Mucosa of descending colon (tissue), 3 donors: ENCODE measurements around the gene ZNF490. TPM values are rescaled to one million over a fixed set of nuclear protein-coding genes. Genes with fewer than 3 reads are reported as not detected.
A peak's percentile ranks its signal among the peaks of the same experiment; 100 is the strongest.

Experiments used
- ATAC-seq: fragments of 200-7000 bp; cut with Tn5 transposase; one replicate; pipeline ENCODE4 v1.9.1; 2020; ENCODE audit warnings: mild to moderate bottlenecking, moderate library complexity
- DNase-seq, 3 donors: peaks; one replicate each; pipeline ENCODE4 v3.0.0-alpha.2; 2020
- H3K36me3 ChIP-seq: fragments of 200-600 bp; one replicate; pipeline ENCODE4 v1.8.0; 2021; ENCODE audit warnings: low read depth, mild to moderate bottlenecking
- H3K4me1 ChIP-seq: fragments of 200-600 bp; one replicate; pipeline ENCODE4 v1.8.0; 2021; ENCODE audit warnings: low read depth, mild to moderate bottlenecking
- H3K4me3 ChIP-seq: fragments of 200-600 bp; one replicate; pipeline ENCODE4 v1.8.0; 2021; ENCODE audit warnings: mild to moderate bottlenecking
- H3K9me3 ChIP-seq: fragments of 200-600 bp; one replicate; pipeline ENCODE4 v1.8.0; 2021; ENCODE audit warnings: mild to moderate bottlenecking
- CTCF ChIP-seq: fragments of 200-600 bp; IDR thresholded peaks from one replicate; pipeline ENCODE4 v1.8.0; 2022; ENCODE audit warnings: antibody characterized with exemption, mild to moderate bottlenecking
- intact Hi-C, 2 donors: fragments of 100-400 bp; cut with DNase I in 1 of 2; cut with micrococcal nuclease in 1 of 2; formaldehyde crosslinking; loops; one replicate each; pipeline versions ENCODE4 v1.11.0 to v1.11.1; 2022; cut with DNase I, micrococcal nuclease
- long read RNA-seq, 2 donors: library from polyadenylated mRNA; unstranded; transcript quantifications; one replicate each; pipeline ENCODE4 v2.0.0, GENCODE V29; 2019 to 2021
- total RNA-seq, 3 donors: library from RNA; stranded (reverse); fragmentation: NEBNext Ultra II Directional in 2 of 3; extraction: Animal tissue kit (Norgen Biotek cat#: 25700) in 2 of 3; gene quantifications; one replicate each; pipeline versions ENCODE4 v1.2.1 to v1.2.4, GENCODE V29; 2021 to 2023
- donor health status: DM: no; HTN: no; CAD: no; lungs with moderate emphysema.
- donor health status: DM: no; HTN: no; CAD: no.
- donor health status: DM: no; HTN: yes; CAD: no.

The ZNF490 gene
- total RNA-seq = 10 to 100 TPM in 1 of 3 donors, 1 to 10 TPM in 2; 8.6 to 11.3 (median 8.8) TPM
- long read RNA-seq, donor 1, partial matches to known transcripts = 0 of 2 reads
- long read RNA-seq, donor 1, other reads (novel, unspliced or antisense) = 1 of 2 reads
- long read RNA-seq, donor 2, partial matches to known transcripts = 0 of 1 reads
- long read RNA-seq, donor 2, other reads (novel, unspliced or antisense) = 0 of 1 reads

DNA sequence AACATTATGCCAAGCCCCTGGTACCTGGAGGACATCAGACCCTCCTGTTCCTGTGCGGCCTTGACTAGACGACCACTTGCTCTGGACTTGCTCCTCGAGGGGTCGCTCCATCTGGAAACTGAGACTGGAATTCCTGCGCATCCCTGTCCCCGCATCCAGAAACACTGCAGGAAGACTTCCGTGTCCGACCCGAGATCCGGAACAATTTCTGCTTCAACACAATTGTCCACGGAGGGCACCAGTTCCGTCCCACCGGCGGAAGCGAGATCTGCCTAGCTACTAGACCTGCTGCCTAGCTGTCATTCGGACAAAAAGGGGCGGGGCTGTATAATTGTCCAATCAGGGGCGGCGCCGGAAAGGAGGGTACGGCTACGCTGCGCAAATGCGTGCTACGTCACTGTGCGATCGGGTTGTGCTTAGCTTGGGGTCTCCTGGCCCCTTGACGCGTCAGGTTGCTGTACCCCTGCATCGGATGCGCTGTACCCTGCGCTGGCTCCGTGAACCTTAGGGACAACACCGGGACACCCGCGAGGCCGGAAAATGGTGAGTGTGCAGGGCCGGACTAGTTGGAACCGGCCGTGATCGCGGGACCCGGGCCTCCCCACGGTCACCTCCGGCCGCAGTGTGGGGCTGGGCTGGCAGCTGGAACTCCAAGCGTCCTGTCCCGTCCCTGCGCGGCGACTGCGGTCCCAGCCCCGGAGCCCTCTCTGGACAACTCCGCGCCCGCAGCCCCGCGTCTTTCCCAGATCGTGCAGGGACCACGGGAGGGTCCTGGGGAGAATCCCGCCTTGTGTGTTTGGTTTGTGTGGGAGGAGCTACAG lies at the start of gene ZNF490, which contains the start of gene ZNF791:
ZNF490 (minus strand) TSS at position 274 of the 821 bp plus-strand sequence; CDS start at position 141, 133 bp downstream.
ZNF791 (plus strand) TSS at position 381 of the 821 bp plus-strand sequence; CDS start at position 541, 160 bp downstream.
- intact Hi-C loops = no loop called here
- Histone ChIP-seq H3K4me3 (peak within 1 kb of the TSS; percentile 100), H3K9me3 (no peaks in the 10 kb centered on the region), H3K36me3 (no peaks in the 10 kb centered on the region), H3K4me1 (peaks cover 21% of the 10 kb centered on the region)
- peak; percentile 19 for TF ChIP-seq CTCF
- DNase-seq (peak; percentile 96 to 99 (median 99)), ATAC-seq (peak; percentile 98)

GRCh38 chr19:12657966-12658365 lies 47.4 kb upstream of the ZNF490 start:
- H3K4me1 ChIP-seq = no peaks in the 10 kb centered on the region
- no peaks in the 10 kb centered on the region for H3K36me3 ChIP-seq
- H3K4me3 ChIP-seq = no peak overlapping the region
- intact Hi-C loops = no loop called here
- DNase-seq (no peak), ATAC-seq (no peak)
- no peaks in the 10 kb centered on the region for H3K9me3 ChIP-seq
- no peak for TF ChIP-seq CTCF

- no peak for TF ChIP-seq CTCF
- intact Hi-C loops = no loop called here
- no peaks in the 10 kb centered on the region for H3K9me3 ChIP-seq
- no peak overlapping the region for H3K4me3 ChIP-seq
- H3K4me1 ChIP-seq = no peaks in the 10 kb centered on the region
- DNase-seq = no peak
- no peak for ATAC-seq
- H3K36me3 ChIP-seq = no peaks in the 10 kb centered on the region
These were observed 46.4 kb upstream of the ZNF490 start for GRCh38 chr19:12656899-12657571.

GRCh38 chr19:12655546-12655945 lies 44.9 kb upstream of the ZNF490 start:
- ATAC-seq = no peak

DNA sequence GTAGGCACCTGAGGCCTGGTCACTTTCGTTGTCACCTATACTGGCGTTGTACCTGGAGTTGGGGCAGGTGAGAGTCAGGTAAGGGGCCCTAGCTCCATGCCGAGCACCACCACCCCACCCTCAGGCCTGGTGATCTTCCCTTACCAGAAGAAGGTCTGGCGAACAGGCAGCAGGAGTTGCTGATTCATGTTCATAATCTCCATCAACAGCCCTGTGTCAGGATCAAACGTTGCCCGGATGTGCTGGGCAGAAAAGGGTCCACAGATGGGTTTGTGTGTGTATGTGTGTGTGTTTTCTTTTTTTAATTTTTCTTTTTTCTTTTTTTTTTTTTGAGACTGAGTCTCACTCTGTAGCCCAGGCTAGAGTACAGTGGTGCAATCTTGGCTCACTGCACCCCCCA lies 41.6 kb upstream of the ZNF490 start:
- DNase-seq (no peak), ATAC-seq (no peak)
- TF ChIP-seq CTCF = no peak
- peaks cover 5% of the 10 kb centered on the region for H3K4me1 ChIP-seq
- no peak overlapping the region for H3K4me3 ChIP-seq
- H3K36me3 ChIP-seq = no peaks in the 10 kb centered on the region
- no peaks in the 10 kb centered on the region for H3K9me3 ChIP-seq
- intact Hi-C loops = no loop called here

More at GRCh38 chr19:12655546-12655945, 44.9 kb upstream of the ZNF490 start:
- no peak for DNase-seq
- Histone ChIP-seq H3K4me1 (no peaks in the 10 kb centered on the region), H3K9me3 (no peaks in the 10 kb centered on the region), H3K4me3 (no peak overlapping the region), H3K36me3 (no peaks in the 10 kb centered on the region)
- TF ChIP-seq CTCF = no peak
- intact Hi-C loops = no loop called here
